Motor neuron (in vitro differentiated cells): ENCODE measurements around the gene CPT2. TPM values are rescaled to one million over a fixed set of nuclear protein-coding genes. Genes with fewer than 3 reads are reported as not detected.
"Not testable (repeated sequence)": the region's sequence is repeated elsewhere in the genome, so short reads cannot be mapped to it uniquely, and the experiment has no call there.

Source experiments
- ATAC-seq, 8 experiments: fragments of 200-7000 bp; cut with Tn5 transposase; replicated peaks in 6 of 8; 2 replicates each; pipeline ENCODE4 v1.8.0; 2021; ENCODE audit warnings: mild to moderate bottlenecking in 8 of 8, moderate library complexity in 8 of 8
- H3K27ac ChIP-seq, 2 donors: fragments of 250-450 bp; sonication (Bioruptor Pico); 2 replicates each; pipeline ENCODE4 v1.9.0; 2021; ENCODE audit warnings: antibody characterized with exemption in 2 of 2, mild to moderate bottlenecking in 2 of 2, moderate library complexity in 1 of 2
- H3K4me1 ChIP-seq, 2 donors: fragments of 250-450 bp; sonication (Bioruptor Pico); replicated peaks in 1 of 2; 2 replicates each; pipeline ENCODE4 v1.6.1; 2021; ENCODE audit warnings: antibody characterized with exemption in 2 of 2, mild to moderate bottlenecking in 2 of 2, moderate library complexity in 1 of 2
- H3K4me3 ChIP-seq, 5 donors: fragments of 250-450 bp; sonication (Bioruptor Pico); 2 replicates each; pipeline ENCODE4 v1.9.0; 2021; ENCODE audit warnings: antibody characterized with exemption in 5 of 5, mild to moderate bottlenecking in 5 of 5, moderate library complexity in 4 of 5
- WGBS, 10 experiments: fragments of 450-650 bp; shearing (Covaris generic); methylation state at CpG; one replicate each; pipeline ENCODE4 v1.0.0; 2022; 5-methylcytosine and 5-hydroxymethylcytosine counted together
- in situ Hi-C, 9 experiments: fragments of 400-800 bp; cut with MboI; loops; one replicate each; pipeline ENCODE4 v1.15.0; 2021; ENCODE audit warnings: low sequenced_read_pairs in 9 of 9, low pct_unique_long_range_greater_than_20kb in 2 of 9; ENCODE audit not compliant: unreplicated experiment in 9 of 9
- total RNA-seq, 8 experiments: library from RNA; unstranded; fragments of 300-600 nt; gene quantifications; 2 replicates each; pipeline versions ENCODE4 v1.2.3 to v1.2.4, GENCODE V29; 2022

Gene CPT2
- total RNA-seq, 8 experiments from 2014 or later: 20.1 to 28.6 (median 24.0) TPM

GRCh38 chr1:53166366-53166765 is 30.3 kb upstream of the CPT2 start:
- Histone ChIP-seq H3K4me1 (peaks cover 0 to 3% of the 10 kb centered on the region in 2 donors), H3K27ac (no peak overlapping the region), H3K4me3 (no peak overlapping the region)
- 20 to 92% (median 77%) methylated on average over 1 to 5 of the region's 6 CpGs; no CpG with 5 or more reads in 1 of the 10 experiments for WGBS, 10 experiments
- ATAC-seq: no peak
- in situ Hi-C loops: no loop called here

GRCh38 chr1:53166912-53167311 is 29.7 kb upstream of the CPT2 start:
- no peak overlapping the region for H3K27ac ChIP-seq
- ATAC-seq: peak in 2 of 8 experiments; percentile 74 to 86
- in situ Hi-C loops: no loop called here
- H3K4me1 ChIP-seq: peaks cover 0 to 3% of the 10 kb centered on the region in 2 donors
- 60 to 89% (median 85%) methylated on average over 3 to 8 of the region's 8 CpGs; no CpG with 5 or more reads in 4 of the 10 experiments for WGBS, 10 experiments
- no peak overlapping the region for H3K4me3 ChIP-seq

GRCh38 chr1:53172426-53173128 is 24.0 kb upstream of the CPT2 start:
- ATAC-seq: peak in 3 of 8 experiments; percentile 90 to 94 (median 91)
- Histone ChIP-seq H3K27ac (no peak overlapping the region), H3K4me3 (no peak overlapping the region), H3K4me1 (peaks cover 3 to 5% of the 10 kb centered on the region in 2 donors)
- in situ Hi-C loops: no loop called here
- 0 to 100% (median 49%) methylated on average over 1 to 6 of the region's 6 CpGs; no CpG with 5 or more reads in 1 of the 10 experiments for WGBS, 10 experiments

GRCh38 chr1:53174971-53175913 is 21.4 kb upstream of the CPT2 start:
- Histone ChIP-seq H3K4me1 (peaks cover 0 to 5% of the 10 kb centered on the region in 2 donors), H3K27ac (no peak overlapping the region), H3K4me3 (no peak overlapping the region)
- in situ Hi-C loops: loop anchor here in 3 of 9 experiments (25.0 kb wide), 5 partner anchors 113 to 463 kb away; partner anchors contain the start of genes PODN (in 1 of the 3) and ZYG11B (in 1 of the 3)
- ATAC-seq: peak in 5 of 8 experiments; percentile 14 to 63 (median 46)
- WGBS, 10 experiments: 36 to 100% (median 74%) methylated on average over 1 to 9 of the region's 10 CpGs

GRCh38 chr1:53176452-53177208 is 20.0 kb upstream of the CPT2 start:
- peak in 6 of 8 experiments; percentile 23 to 89 (median 64) for ATAC-seq
- Histone ChIP-seq H3K4me3 (no peak overlapping the region), H3K27ac (no peak overlapping the region), H3K4me1 (peaks cover 0 to 5% of the 10 kb centered on the region in 2 donors)
- 17 to 98% (median 83%) methylated on average over 2 to 10 of the region's 10 CpGs for WGBS, 10 experiments
- in situ Hi-C loops: loop anchor here in 3 of 9 experiments (25.0 kb wide), 5 partner anchors 114 to 464 kb away; partner anchors contain the start of genes PODN (in 1 of the 3) and ZYG11B (in 1 of the 3)

- Histone ChIP-seq H3K27ac (no peak overlapping the region), H3K4me1 (peaks cover 0 to 5% of the 10 kb centered on the region in 2 donors), H3K4me3 (no peak overlapping the region)
- 67 to 100% (median 100%) methylated on average over 1 to 2 of the region's 2 CpGs; no CpG with 5 or more reads in 4 of the 10 experiments for WGBS, 10 experiments
- in situ Hi-C loops: loop anchor here in 3 of 9 experiments (25.0 kb wide), 5 partner anchors 118 to 468 kb away; partner anchors contain the start of genes PODN (in 1 of the 3) and ZYG11B (in 1 of the 3)
- no peak for ATAC-seq
These were observed 16.4 kb upstream of the CPT2 start for GRCh38 chr1:53180226-53180625.

GRCh38 chr1:53180951-53181350 is 15.7 kb upstream of the CPT2 start:
- 73 to 100% (median 95%) methylated on average over 2 to 5 of the region's 5 CpGs; no CpG with 5 or more reads in 4 of the 10 experiments for WGBS, 10 experiments
- no peak for ATAC-seq
- Histone ChIP-seq H3K4me1 (peaks cover 0 to 3% of the 10 kb centered on the region in 2 donors), H3K4me3 (no peak overlapping the region), H3K27ac (no peak overlapping the region)
- in situ Hi-C loops: loop anchor here in 3 of 9 experiments (25.0 kb wide), 5 partner anchors 119 to 469 kb away; partner anchors contain the start of genes PODN (in 1 of the 3) and ZYG11B (in 1 of the 3)

GRCh38 chr1:53182111-53182593 is 14.5 kb upstream of the CPT2 start:
- H3K4me3 ChIP-seq: no peak overlapping the region
- in situ Hi-C loops: loop anchor here in 3 of 9 experiments (25.0 kb wide), 5 partner anchors 120 to 470 kb away; partner anchors contain the start of genes PODN (in 1 of the 3) and ZYG11B (in 1 of the 3)
- 5 to 35% (median 25%) methylated on average over 6 to 16 of the region's 16 CpGs; no CpG with 5 or more reads in 1 of the 10 experiments for WGBS, 10 experiments
- peak; percentile 69 to 89 (median 78) for ATAC-seq
- no peak overlapping the region for H3K27ac ChIP-seq
- peaks cover 0 to 3% of the 10 kb centered on the region in 2 donors for H3K4me1 ChIP-seq

- 57 to 100% (median 81%) methylated on average over 1 to 3 of the region's 3 CpGs; no CpG with 5 or more reads in 3 of the 10 experiments for WGBS, 10 experiments
- in situ Hi-C loops: loop anchor here in 3 of 9 experiments (25.0 kb wide), 5 partner anchors 120 to 470 kb away; partner anchors contain the start of genes PODN (in 1 of the 3) and ZYG11B (in 1 of the 3)
- no peak overlapping the region for H3K4me3 ChIP-seq
- no peak for ATAC-seq
- no peak overlapping the region for H3K27ac ChIP-seq
- peaks cover 0 to 3% of the 10 kb centered on the region in 2 donors for H3K4me1 ChIP-seq
These were observed 13.9 kb upstream of the CPT2 start for GRCh38 chr1:53182716-53183094.

GRCh38 chr1:53183095-53183990 is 13.3 kb upstream of the CPT2 start:
- Histone ChIP-seq H3K4me3 (no peak overlapping the region), H3K27ac (no peak overlapping the region), H3K4me1 (peaks cover 0 to 3% of the 10 kb centered on the region in 2 donors)
- in situ Hi-C loops: loop anchor here in 3 of 9 experiments (25.0 kb wide), 5 partner anchors 121 to 471 kb away; partner anchors contain the start of genes PODN (in 1 of the 3) and ZYG11B (in 1 of the 3)
- peak in 2 of 8 experiments; percentile 14 to 36 for ATAC-seq
- whole genome bisulfite sequencing, 10 experiments: 28 to 88% (median 61%) methylated on average over 2 to 6 of the region's 6 CpGs

- in situ Hi-C loops: loop anchor here in 3 of 9 experiments (25.0 kb wide), 5 partner anchors 124 to 474 kb away; partner anchors contain the start of genes PODN (in 1 of the 3) and ZYG11B (in 1 of the 3)
- not testable (repeated sequence) for H3K4me1 ChIP-seq, H3K27ac ChIP-seq, ATAC-seq, H3K4me3 ChIP-seq
- WGBS, 10 experiments: 75% methylated on average over 2 of the region's 2 CpGs; no CpG with 5 or more reads in 9 of the 10 experiments
These were observed 10.7 kb upstream of the CPT2 start for GRCh38 chr1:53185955-53186297.
